Muscle of leg (tissue), 11 donors: Measurements from ENCODE around the gene PAK4. TPM values are rescaled to one million over a fixed set of nuclear protein-coding genes. Genes with fewer than 3 reads are reported as not detected.
A peak's percentile ranks its signal among the peaks of the same experiment; 100 is the strongest.
"Not testable (repeated sequence)": the region's sequence is repeated elsewhere in the genome, so short reads cannot be mapped to it uniquely, and the experiment has no call there.

Experiments
- DNase-seq: peaks from one replicate; pipeline ENCODE4 v3.0.0; 2013
- H3K27ac ChIP-seq: one replicate; pipeline ENCODE4 v1.5.1; 2013; ENCODE audit warnings: mild to moderate bottlenecking, low read length, control low read depth
- H3K27me3 ChIP-seq: one replicate; pipeline ENCODE4 v1.6.1; 2013; ENCODE audit warnings: low read length; ENCODE audit not compliant: control insufficient read depth, insufficient read depth
- H3K36me3 ChIP-seq: one replicate; pipeline ENCODE4 v1.6.1; 2013; ENCODE audit warnings: low read length; ENCODE audit not compliant: control insufficient read depth, insufficient read depth
- H3K4me1 ChIP-seq: one replicate; pipeline ENCODE4 v1.6.1; 2013; ENCODE audit warnings: low read length; ENCODE audit not compliant: control insufficient read depth, insufficient read depth
- H3K4me3 ChIP-seq: one replicate; pipeline ENCODE4 v1.5.1; 2013; ENCODE audit warnings: low read length, control low read depth
- H3K9me3 ChIP-seq: replicated peaks from 2 replicates; pipeline ENCODE4 v1.6.1; 2013; ENCODE audit warnings: low read depth, low read length; ENCODE audit not compliant: control insufficient read depth
- WGBS: methylation state at CpG from one replicate; pipeline ENCODE4 v1.1.5; 2013; ENCODE audit warnings: missing lambda C conversion rate; ENCODE audit not compliant: insufficient coverage; 5-methylcytosine and 5-hydroxymethylcytosine counted together
- polyA plus RNA-seq, 8 donors: library from polyadenylated mRNA; unstranded; fragments of 120-200 nt; gene quantifications; one replicate each; pipeline versions ENCODE4 v1.2.1 to v1.2.3, GENCODE V29; 2013; ENCODE audit warnings: inconsistent platforms in 1 of 8, low replicate concordance in 1 of 8; ENCODE audit not compliant: insufficient read length in 8 of 8, insufficient read depth in 1 of 8
- total RNA-seq: library from RNA; stranded (reverse); fragments of 120-200 nt; gene quantifications from one replicate; pipeline ENCODE4 v1.2.4, GENCODE V29; 2013

PAK4 gene
- total and polyA plus RNA-seq, 9 donors: 3.5 to 29.2 (median 20.4) TPM

DNA sequence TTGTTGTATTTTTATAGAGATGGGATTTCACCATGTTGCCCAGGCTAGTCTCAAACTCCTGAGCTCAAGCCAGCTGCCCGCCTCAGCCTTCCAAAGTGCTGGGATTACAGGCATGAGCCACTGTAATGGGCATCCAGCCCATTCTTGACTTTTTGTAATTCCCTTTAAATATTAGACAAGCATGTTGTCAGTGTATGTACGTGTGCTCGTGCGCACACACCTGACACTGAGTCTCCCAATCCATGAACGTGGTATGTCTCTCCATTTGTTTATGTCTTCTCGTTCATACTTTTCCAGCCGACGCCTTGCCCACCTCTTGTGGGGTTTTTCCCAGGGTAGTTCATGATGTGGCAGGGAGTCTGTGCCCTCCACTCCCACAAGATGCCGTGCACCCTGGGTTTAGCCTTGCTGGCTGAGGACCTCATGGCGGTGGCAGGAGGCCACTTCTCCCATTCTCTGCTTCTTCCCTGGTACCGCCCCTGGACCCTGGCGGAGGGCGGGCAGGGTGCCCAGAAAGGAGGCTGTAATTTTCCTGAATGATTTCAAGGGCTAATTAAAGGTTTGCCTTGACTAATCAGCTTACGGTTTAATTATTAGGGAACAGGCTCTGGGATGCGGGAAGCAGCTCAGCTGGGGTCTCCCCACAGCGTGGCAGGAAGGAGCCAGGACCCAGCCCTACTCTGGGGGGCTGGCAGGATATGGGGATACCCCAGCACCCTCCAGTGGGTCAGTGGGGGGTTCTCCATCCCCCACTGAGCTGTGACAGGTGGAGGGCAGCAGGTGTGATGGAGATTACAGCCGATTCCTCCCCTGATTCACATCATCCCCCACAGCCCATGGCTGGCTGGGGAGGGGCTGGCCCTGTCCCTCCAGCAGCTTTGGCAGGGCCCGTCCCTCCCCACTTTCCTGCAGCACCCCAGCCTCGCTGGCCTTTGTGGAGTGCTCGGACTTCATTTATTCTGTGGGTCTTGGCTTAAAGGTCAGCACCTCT is 12.9 kb downstream of the PAK4 start:
- Histone ChIP-seq H3K9me3 (no peaks in the 10 kb centered on the region), H3K27ac (no peak overlapping the region), H3K36me3 (no peaks in the 10 kb centered on the region), H3K4me3 (no peak overlapping the region), H3K4me1 (peaks cover 29% of the 10 kb centered on the region), H3K27me3 (no peaks in the 10 kb centered on the region)
- 70% methylated on average over 6 of the region's 20 CpGs for WGBS
- no peak for DNase-seq

DNA sequence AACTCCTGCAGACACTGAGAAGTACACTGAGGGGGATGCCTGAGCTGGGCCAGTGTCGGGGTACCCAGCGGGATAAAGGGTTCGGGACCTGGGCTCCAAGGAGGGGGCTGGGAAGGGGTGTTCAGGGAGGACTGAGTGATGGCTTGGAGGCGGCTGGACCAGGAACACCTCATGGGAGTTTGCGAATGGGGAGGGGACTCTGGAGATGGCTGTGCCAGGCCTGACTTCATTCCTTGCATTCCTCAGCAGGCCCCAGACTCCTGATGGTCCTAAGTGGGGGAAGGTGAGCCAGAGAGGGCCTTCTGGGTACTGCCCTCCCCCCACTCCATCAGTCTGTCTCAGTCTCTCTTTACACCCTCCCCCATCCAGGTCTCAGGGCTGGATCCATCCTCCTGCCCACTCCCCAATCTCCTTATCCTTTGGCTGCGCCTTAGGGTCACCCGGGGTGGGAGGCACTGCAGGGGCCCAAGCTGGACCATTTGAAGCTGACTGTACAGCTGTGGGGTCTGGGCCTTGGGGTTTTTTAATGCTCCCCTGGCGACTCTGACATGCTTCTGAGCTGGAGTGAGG is 13.8 kb downstream of the PAK4 start:
- no peaks in the 10 kb centered on the region for H3K9me3 ChIP-seq
- no peaks in the 10 kb centered on the region for H3K27me3 ChIP-seq
- 42% methylated on average over 7 of the region's 8 CpGs for WGBS
- DNase-seq: no peak
- no peaks in the 10 kb centered on the region for H3K36me3 ChIP-seq
- peaks cover 32% of the 10 kb centered on the region for H3K4me1 ChIP-seq
- no peak overlapping the region for H3K27ac ChIP-seq
- no peak overlapping the region for H3K4me3 ChIP-seq

DNA sequence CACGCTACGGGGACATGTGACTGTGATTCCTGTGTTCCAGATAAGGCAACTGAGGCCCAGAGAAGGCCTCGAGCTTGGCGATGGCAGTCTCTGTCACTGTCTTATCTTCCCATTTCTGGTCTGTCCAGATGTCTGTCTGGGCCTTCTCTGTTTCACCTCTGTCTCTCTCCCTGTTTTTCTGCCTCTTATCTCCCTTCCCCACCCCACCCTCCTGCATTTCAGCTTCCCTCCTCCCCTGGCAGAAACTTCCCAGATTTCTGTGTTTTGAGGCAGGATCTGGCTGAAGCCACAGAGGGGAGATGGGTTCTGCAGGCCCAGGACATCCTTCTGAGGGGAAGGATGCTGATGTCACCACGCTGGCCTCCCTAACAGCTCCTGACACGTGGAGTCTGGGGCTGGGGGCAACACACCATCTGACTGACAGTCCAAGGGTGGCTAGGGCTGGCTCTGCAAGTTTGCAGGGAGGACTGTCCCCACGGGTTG is 14.4 kb downstream of the PAK4 start:
- 30% methylated on average over 7 of the region's 7 CpGs for WGBS
- H3K9me3 ChIP-seq: no peaks in the 10 kb centered on the region
- no peak overlapping the region for H3K27ac ChIP-seq

DNA sequence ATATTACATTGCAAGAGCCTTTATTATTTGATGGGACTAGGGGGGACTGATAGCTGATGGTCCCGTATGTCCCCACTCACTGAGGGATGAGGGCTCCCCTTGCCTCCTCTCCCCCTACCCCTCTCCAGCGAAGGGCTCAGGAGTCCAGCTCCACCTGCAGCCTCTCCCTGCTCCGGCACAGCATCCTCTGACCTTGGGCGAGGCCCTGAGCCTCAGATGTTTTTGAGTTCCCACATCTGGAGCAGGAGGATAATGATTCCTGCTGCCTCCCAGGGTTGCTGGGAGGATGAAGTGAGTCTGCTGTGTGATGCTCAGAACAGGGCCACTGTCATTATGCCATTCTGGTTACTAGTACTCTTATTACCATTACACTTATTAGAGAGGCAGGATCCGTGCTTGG is 15.0 kb downstream of the PAK4 start:
- Histone ChIP-seq H3K9me3 (no peaks in the 10 kb centered on the region), H3K4me1 (peaks cover 44% of the 10 kb centered on the region), H3K4me3 (no peak overlapping the region), H3K36me3 (no peaks in the 10 kb centered on the region), H3K27ac (no peak overlapping the region), H3K27me3 (no peaks in the 10 kb centered on the region)
- no peak for DNase-seq
- WGBS: 71% methylated on average over 2 of the region's 5 CpGs

More for the DNA sequence above, 14.4 kb downstream of the PAK4 start:
- H3K27me3 ChIP-seq: no peaks in the 10 kb centered on the region
- H3K4me3 ChIP-seq: no peak overlapping the region
- no peaks in the 10 kb centered on the region for H3K36me3 ChIP-seq
- no peak for DNase-seq
- H3K4me1 ChIP-seq: peaks cover 39% of the 10 kb centered on the region

DNA sequence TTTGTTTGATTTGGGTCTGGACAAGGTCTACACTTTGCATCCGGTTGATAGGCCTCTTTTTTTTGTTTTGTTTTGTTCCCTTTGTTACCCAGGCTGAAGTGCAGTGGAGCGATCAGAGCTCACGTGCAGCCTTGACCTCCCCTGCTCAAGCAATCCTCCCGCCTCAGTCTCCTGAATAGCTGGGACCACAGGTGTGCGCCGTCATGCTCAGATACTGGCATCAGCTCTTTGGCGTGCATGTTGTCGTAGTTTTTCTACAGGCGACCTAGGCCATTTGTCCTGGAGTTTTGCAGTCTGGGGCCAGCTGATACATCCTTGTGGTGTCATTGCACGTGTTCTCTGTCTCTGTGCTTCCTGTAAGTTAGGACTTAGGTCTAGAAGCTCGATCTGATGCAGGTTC is 16.3 kb downstream of the PAK4 start:
- no peak for DNase-seq
- WGBS: 80% methylated on average over 11 of the region's 11 CpGs
- Histone ChIP-seq H3K27ac (no peak overlapping the region), H3K4me1 (peaks cover 47% of the 10 kb centered on the region), H3K9me3 (no peaks in the 10 kb centered on the region), H3K27me3 (no peaks in the 10 kb centered on the region), H3K4me3 (no peak overlapping the region), H3K36me3 (no peaks in the 10 kb centered on the region)

DNA sequence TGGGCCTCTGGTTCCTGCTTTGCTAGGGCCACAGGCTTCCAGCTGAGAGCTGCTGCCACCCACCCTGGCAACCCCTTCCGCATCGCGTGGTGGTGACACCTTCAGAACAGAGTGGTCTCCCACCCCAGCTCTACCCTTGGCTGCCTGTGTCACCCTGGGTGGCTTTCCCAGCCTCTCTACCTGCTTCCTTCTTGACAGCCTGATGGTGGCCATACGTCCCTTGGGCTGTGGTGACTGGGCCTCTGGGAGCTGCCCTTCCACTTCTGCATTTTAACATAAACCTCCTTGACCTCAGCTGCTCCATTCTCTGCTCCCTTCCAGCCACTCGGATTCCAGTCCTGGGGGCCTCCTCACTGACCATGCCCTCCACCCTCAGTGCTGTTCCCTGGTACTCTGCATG is 17.0 kb downstream of the PAK4 start:
- Histone ChIP-seq H3K36me3 (no peaks in the 10 kb centered on the region), H3K4me1 (peaks cover 47% of the 10 kb centered on the region), H3K9me3 (no peaks in the 10 kb centered on the region), H3K4me3 (no peak overlapping the region), H3K27ac (no peak overlapping the region), H3K27me3 (no peaks in the 10 kb centered on the region)
- whole genome bisulfite sequencing: 93% methylated on average over 5 of the region's 5 CpGs
- no peak for DNase-seq

DNA sequence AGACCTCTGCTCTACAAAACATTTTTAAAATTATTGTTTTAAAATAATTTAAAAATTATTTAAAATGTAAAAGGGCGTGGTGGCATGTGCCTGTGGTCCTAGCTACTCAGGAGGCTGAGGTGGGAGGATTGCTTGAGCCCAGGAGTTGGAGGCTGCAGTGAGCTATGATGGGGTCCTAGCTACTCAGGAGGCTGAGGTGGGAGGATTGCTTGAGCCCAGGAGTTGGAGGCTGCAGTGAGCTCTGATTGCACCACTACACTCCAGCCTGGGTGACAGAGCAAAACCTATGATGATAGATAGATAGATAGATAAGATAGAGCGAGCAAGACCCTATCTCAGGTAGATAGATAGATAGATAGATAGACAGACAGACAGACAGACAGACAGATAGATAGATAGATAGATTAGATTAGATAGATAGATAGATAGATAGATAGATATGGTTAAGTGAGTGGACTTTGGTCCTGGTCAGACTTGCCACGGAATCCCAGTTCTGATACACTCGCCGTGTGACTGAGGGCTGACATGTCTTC is 18.2 kb downstream of the PAK4 start:
- not testable (repeated sequence) for H3K36me3 ChIP-seq, H3K27me3 ChIP-seq, H3K9me3 ChIP-seq, H3K4me3 ChIP-seq, DNase-seq
- WGBS: 85% methylated on average over 4 of the region's 5 CpGs
- peaks cover 41% of the 10 kb centered on the region for H3K4me1 ChIP-seq
- H3K27ac ChIP-seq: peak overlapping the region; percentile 75

DNA sequence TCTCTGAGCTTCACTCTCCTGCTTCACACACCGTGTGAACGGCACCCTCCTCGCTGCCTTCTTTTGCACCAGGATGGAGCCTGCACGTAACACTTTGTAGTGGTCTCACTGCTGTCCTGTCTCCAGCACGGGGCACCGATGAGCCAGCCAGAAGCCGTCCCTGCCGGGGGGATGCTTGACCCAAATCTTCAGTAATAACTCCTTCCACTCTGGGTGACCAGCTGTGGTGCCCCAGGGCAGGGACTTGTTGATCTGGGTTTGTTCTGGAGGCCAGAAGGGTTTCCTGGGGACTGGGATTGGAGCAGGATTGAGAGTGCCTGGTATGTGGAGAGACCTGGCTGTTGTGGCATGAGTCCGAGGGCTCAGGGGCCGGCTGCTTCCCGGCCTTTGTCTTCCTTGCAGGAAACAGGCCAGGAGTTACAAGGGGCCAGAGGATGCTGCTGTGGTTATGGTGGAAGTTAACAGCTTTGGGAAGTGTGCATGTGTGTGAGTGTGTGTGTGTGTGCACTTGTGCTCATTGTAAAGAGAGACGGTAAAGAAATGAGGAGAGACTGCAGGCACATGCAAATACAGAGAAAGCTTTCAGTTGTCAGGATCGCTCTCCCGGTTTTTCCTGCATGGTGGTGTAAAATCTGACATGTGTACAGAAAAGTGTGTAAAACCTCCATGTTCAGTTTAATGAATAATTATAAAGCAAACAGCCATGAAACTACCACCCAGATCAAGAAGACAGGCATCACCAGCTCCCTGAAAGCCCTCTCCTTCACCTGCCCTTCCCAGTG is 18.9 kb downstream of the PAK4 start:
- DNase-seq: peak; percentile 82
- WGBS: 9% methylated on average over 4 of the region's 14 CpGs
- no peak overlapping the region for H3K4me3 ChIP-seq
- no peaks in the 10 kb centered on the region for H3K27me3 ChIP-seq
- peak overlapping the region; percentile 75 for H3K27ac ChIP-seq
- peaks cover 4% of the 10 kb centered on the region for H3K9me3 ChIP-seq
- H3K36me3 ChIP-seq: peaks cover 7% of the 10 kb centered on the region
- peaks cover 35% of the 10 kb centered on the region for H3K4me1 ChIP-seq

DNA sequence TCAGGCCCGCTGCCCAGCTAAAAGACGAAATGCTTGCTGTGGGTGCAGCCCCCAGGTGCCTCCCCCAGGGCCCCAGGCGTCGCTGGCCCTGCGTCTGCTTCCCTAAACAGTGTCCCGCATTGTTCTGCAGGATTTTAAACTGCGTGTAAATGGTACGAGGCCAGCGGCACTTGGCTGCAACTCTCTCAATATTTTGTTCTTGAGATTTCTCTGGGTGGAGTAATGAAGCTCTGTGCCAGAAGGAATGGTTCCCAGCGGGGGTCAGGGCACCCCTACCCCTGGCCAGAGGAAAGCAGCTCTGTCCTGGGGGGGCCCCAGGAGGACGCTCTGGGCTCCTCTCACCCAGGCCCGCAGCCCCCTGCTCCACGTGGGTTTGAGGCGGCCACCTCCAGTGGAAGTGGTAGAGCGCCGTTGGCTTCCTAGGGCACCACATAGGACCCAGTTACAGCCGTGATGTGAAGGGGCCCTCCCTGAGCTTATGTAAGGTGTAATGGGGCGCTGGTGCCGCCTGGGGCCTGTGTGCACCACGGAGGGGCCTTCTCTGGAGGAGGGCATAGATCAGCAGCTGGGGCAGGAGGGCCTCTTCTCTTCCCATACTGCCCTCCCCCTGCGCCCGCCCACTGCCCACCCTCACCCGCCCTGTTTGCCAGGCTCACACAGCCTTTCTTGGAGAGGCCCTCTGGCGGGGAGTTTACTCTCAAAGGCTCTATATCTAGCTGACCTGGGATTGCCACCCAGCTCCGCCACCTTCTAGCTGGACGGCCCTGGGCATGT is 19.8 kb downstream of the PAK4 start:
- H3K9me3 ChIP-seq: peaks cover 4% of the 10 kb centered on the region
- H3K27me3 ChIP-seq: no peaks in the 10 kb centered on the region
- 40% methylated on average over 17 of the region's 26 CpGs for WGBS
- peaks cover 7% of the 10 kb centered on the region for H3K36me3 ChIP-seq
- H3K4me3 ChIP-seq: no peak overlapping the region
- peak overlapping the region; percentile 75 for H3K27ac ChIP-seq
- H3K4me1 ChIP-seq: peaks cover 26% of the 10 kb centered on the region
- peak; percentile 44 for DNase-seq
